Cardiac muscle cell (in vitro differentiated cells and primary cell): Measurements from ENCODE around the gene SUCLG2. TPM values are rescaled to one million over a fixed set of nuclear protein-coding genes. Genes with fewer than 3 reads are reported as not detected.

ENCODE experiments used
- DNase-seq, 2 donors: peaks; one replicate each; pipeline versions ENCODE4 v3.0.0 to v3.0.0-alpha.2; 2010 to 2017; ENCODE audit warnings: low read depth in 1 of 2, low spot score in 1 of 2
- H3K27ac ChIP-seq: fragments of 200-600 bp; sonication (generic); 2 replicates; pipeline ENCODE4 v1.5.1; 2016
- H3K27me3 ChIP-seq: fragments of 200-600 bp; sonication (generic); 2 replicates; pipeline ENCODE4 v1.6.0; 2016; ENCODE audit warnings: control low read depth
- H3K36me3 ChIP-seq: fragments of 200-600 bp; sonication (generic); 2 replicates; pipeline ENCODE4 v1.5.1; 2016; ENCODE audit warnings: control low read depth
- H3K4me1 ChIP-seq: fragments of 200-600 bp; sonication (generic); 2 replicates; pipeline ENCODE4 v1.8.1; 2017; ENCODE audit warnings: low read depth, mild to moderate bottlenecking, mixed run types
- H3K4me3 ChIP-seq: fragments of 200-600 bp; sonication (generic); 2 replicates; pipeline ENCODE4 v1.5.1; 2016; ENCODE audit warnings: mild to moderate bottlenecking
- H3K9me3 ChIP-seq: fragments of 200-600 bp; sonication (generic); 2 replicates; pipeline ENCODE4 v1.5.1; 2017; ENCODE audit warnings: low read depth, mild to moderate bottlenecking, control low read depth
- polyA plus RNA-seq: library from polyadenylated mRNA; unstranded; fragments of >200 nt; fragmentation: Nextera tagmentation; extraction: Ambion mirVana; gene quantifications from 2 replicates; pipeline ENCODE4 v1.2.1, GENCODE V29; 2016
- total RNA-seq: library from RNA; depleted of rRNA; stranded (reverse); fragments of >200 nt; gene quantifications from 2 replicates; pipeline ENCODE4 v1.2.3, GENCODE V29; 2016
- TF ChIP-seq, protein P1 (sequence below): IDR thresholded peaks from 2 replicates; pipeline ENCODE4 v1.5.1; 2012; ENCODE audit warnings: low read depth, mild to moderate bottlenecking, low read length

SUCLG2 gene
- total and polyA plus RNA-seq, 2 experiments from 2014 or later, result 38.4 to 39.0 TPM

DNA sequence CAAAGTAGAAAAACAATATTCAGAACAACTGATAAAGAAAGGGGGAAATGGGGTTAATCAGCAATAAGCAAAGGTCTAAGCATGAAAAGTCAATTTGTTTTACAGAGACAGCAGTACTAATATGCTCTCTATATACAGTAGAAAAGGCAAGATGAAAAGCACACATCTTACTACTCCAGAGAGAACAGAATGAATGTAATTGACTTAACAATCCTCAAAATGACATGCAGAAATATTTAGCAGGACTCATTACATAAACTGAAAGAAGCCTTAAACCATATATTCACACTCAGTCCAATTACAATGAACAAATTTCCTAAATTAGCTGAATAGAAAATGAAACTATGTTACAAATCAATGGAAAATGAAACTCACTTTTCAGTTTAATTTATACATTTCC lies 319.8 kb downstream of the SUCLG2 start:
- no peak for DNase-seq
- TF ChIP-seq, protein P1, sequence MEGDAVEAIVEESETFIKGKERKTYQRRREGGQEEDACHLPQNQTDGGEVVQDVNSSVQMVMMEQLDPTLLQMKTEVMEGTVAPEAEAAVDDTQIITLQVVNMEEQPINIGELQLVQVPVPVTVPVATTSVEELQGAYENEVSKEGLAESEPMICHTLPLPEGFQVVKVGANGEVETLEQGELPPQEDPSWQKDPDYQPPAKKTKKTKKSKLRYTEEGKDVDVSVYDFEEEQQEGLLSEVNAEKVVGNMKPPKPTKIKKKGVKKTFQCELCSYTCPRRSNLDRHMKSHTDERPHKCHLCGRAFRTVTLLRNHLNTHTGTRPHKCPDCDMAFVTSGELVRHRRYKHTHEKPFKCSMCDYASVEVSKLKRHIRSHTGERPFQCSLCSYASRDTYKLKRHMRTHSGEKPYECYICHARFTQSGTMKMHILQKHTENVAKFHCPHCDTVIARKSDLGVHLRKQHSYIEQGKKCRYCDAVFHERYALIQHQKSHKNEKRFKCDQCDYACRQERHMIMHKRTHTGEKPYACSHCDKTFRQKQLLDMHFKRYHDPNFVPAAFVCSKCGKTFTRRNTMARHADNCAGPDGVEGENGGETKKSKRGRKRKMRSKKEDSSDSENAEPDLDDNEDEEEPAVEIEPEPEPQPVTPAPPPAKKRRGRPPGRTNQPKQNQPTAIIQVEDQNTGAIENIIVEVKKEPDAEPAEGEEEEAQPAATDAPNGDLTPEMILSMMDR, result no peak
- Histone ChIP-seq H3K36me3 (no peaks in the 10 kb centered on the region), H3K4me1 (no peaks in the 10 kb centered on the region), H3K9me3 (no peaks in the 10 kb centered on the region), H3K27me3 (no peaks in the 10 kb centered on the region), H3K27ac (no peak overlapping the region), H3K4me3 (no peak overlapping the region)

DNA sequence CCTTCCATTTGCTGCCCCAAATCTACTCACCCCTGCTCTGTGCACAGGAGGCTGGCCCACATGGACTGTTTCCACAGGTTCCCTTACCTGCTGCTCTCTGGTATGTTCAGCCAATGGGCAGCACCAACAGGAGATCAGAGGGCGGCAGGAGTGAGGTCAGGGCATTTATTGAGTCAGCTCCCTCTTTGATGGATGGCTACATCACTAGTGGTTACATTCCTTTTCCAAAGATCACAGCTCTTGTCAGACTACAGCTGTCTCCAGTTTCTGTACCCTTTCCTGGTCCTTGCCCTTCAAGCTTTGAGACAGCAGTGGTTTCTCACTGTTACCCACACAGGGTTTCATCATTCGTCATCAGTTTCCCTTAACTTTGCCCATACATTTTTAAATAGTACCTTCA lies 325.1 kb downstream of the SUCLG2 start:
- Histone ChIP-seq H3K4me1 (peaks cover 7% of the 10 kb centered on the region), H3K36me3 (no peaks in the 10 kb centered on the region), H3K27ac (no peak overlapping the region), H3K27me3 (no peaks in the 10 kb centered on the region), H3K9me3 (no peaks in the 10 kb centered on the region), H3K4me3 (no peak overlapping the region)
- TF ChIP-seq, protein P1, result no peak
- DNase-seq, result no peak

DNA sequence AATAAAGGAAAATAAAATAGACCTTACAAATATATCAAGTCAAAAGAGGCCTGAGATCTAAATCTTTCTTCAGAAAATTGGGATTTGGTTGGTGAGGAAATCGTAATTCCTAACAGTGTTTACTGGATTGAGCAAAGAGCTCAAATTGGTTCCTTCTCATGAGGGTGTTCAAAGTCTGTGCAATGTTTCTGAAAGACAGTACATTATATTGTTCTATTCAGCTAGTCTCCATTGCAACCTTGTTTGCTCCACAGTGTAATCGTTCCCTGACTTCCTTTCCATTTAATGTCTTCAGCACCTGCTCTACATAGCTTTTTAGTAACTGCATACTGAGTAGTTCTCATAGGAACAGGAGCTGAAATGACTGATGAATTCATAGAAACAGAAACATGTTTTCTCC lies 326.8 kb downstream of the SUCLG2 start:
- no peak overlapping the region for H3K4me3 ChIP-seq
- no peaks in the 10 kb centered on the region for H3K36me3 ChIP-seq
- TF ChIP-seq, protein P1, result no peak
- peaks cover 7% of the 10 kb centered on the region for H3K4me1 ChIP-seq
- no peak for DNase-seq
- H3K27me3 ChIP-seq, result no peaks in the 10 kb centered on the region
- no peak overlapping the region for H3K27ac ChIP-seq
- no peaks in the 10 kb centered on the region for H3K9me3 ChIP-seq

DNA sequence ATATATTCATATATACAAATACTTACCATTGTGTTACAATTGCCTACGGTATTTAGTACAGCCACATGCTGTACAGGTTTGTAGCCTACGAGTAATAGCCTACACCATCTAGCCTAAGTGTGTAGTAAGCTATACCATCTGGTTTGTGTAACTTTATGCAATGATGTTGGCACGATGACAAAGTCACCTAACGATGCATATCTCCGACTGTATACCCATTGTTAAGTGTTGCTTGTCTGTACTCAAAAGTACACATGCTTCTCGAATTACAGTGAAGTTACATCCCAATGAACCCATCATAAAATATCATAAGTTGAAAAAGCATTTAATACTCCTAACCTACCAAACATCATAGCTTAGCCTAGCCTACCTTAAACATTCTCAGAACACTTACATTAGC lies 329.2 kb downstream of the SUCLG2 start:
- Histone ChIP-seq H3K36me3 (no peaks in the 10 kb centered on the region), H3K4me3 (no peak overlapping the region), H3K4me1 (peaks cover 7% of the 10 kb centered on the region), H3K9me3 (no peaks in the 10 kb centered on the region), H3K27me3 (no peaks in the 10 kb centered on the region), H3K27ac (no peak overlapping the region)
- DNase-seq, result no peak
- TF ChIP-seq, protein P1, result no peak
